GM23338 (cell line): ENCODE data around the gene GRAMD1A.

Experiments used
- ETS1 ChIP-seq: IDR thresholded peaks from 2 replicates; pipeline ENCODE4 v1.6.1; 2016; ENCODE audit warnings: antibody characterized with exemption
- EZH2 ChIP-seq: fragments of 200-600 bp; sonication (generic); IDR thresholded peaks from one replicate; pipeline ENCODE4 v1.8.0; 2017; ENCODE audit warnings: antibody characterized with exemption, mild to moderate bottlenecking, low read depth; ENCODE audit not compliant: unreplicated experiment
- EZH2phosphoT487 ChIP-seq: fragments of 200-600 bp; sonication (generic); IDR thresholded peaks from one replicate; pipeline ENCODE4 v1.8.1; 2018; ENCODE audit warnings: antibody characterized with exemption; ENCODE audit not compliant: unreplicated experiment
- JUNB ChIP-seq: IDR thresholded peaks from one replicate; pipeline ENCODE4 v1.6.1; 2016; ENCODE audit warnings: antibody characterized with exemption; ENCODE audit not compliant: unreplicated experiment
- NANOG ChIP-seq: IDR thresholded peaks from 2 replicates; pipeline ENCODE4 v1.6.1; 2016; ENCODE audit warnings: antibody characterized with exemption, borderline replicate concordance
- POLR2AphosphoS5 ChIP-seq: IDR thresholded peaks from 2 replicates; pipeline ENCODE4 v1.6.1; 2016; ENCODE audit warnings: antibody characterized with exemption, low read depth
- ZNF331 ChIP-seq: fragments of 250-450 bp; sonication (Bioruptor Pico); IDR thresholded peaks from 2 replicates; pipeline ENCODE4 v1.5.0; 2020; ENCODE audit warnings: low read depth, mild to moderate bottlenecking, moderate library complexity
- TF ChIP-seq, protein P1 (sequence below), 2 experiments: fragments of 200-600 bp in 1 of 2; sonication (generic) in 1 of 2; conservative IDR thresholded peaks; 2 replicates each; pipeline versions ENCODE4 v1.5.1 to v1.6.1; 2016 to 2017; ENCODE audit warnings: antibody characterized with exemption in 2 of 2, low read depth in 2 of 2, mild to moderate bottlenecking in 2 of 2, moderate library complexity in 1 of 2
- TF ChIP-seq, protein P2 (sequence below): IDR thresholded peaks from one replicate; pipeline ENCODE4 v1.6.1; 2018; ENCODE audit warnings: antibody characterized with exemption; ENCODE audit not compliant: unreplicated experiment

DNA sequence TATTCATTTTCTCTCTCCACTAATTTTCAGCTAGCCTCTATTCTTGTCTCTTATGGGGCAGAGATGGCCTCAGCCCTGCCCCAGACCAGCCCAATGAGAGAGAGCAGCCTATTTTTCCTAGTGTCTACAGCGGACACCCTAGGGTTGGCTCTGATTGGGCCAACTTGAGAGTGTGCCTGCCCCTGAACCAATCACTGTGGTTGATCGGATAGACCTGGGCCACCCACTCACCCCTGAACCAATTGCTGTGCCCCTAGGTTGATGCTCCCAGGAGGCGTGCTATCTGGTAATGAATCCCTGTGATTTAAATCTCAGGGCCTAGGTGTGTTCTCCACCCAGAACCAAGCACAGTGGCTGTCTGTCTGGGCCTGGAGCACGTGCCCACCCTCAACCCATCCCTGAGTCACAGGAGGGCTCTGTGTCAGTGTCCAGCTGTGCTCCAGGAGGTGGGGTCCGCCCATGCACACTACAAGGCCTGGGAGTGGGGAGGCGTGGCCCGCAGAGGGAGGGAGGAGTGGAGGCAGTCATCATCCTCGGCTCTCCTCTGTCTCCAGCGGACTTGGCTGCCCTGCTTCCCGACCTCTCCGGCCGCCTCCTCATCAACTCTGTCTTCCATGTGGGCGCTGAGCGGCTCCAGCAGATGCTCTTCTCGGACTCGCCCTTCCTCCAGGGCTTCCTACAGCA, 15.3 kb downstream of the GRAMD1A start:
- TF ChIP-seq, protein P1, sequence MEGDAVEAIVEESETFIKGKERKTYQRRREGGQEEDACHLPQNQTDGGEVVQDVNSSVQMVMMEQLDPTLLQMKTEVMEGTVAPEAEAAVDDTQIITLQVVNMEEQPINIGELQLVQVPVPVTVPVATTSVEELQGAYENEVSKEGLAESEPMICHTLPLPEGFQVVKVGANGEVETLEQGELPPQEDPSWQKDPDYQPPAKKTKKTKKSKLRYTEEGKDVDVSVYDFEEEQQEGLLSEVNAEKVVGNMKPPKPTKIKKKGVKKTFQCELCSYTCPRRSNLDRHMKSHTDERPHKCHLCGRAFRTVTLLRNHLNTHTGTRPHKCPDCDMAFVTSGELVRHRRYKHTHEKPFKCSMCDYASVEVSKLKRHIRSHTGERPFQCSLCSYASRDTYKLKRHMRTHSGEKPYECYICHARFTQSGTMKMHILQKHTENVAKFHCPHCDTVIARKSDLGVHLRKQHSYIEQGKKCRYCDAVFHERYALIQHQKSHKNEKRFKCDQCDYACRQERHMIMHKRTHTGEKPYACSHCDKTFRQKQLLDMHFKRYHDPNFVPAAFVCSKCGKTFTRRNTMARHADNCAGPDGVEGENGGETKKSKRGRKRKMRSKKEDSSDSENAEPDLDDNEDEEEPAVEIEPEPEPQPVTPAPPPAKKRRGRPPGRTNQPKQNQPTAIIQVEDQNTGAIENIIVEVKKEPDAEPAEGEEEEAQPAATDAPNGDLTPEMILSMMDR (conservative IDR thresholded peaks at IDR 0.05; ENCODE audit: low read depth in 2 of 2): no peak
- TF ChIP-seq EZH2: no peak
- no peak for TF ChIP-seq NANOG
- TF ChIP-seq, protein P2, sequence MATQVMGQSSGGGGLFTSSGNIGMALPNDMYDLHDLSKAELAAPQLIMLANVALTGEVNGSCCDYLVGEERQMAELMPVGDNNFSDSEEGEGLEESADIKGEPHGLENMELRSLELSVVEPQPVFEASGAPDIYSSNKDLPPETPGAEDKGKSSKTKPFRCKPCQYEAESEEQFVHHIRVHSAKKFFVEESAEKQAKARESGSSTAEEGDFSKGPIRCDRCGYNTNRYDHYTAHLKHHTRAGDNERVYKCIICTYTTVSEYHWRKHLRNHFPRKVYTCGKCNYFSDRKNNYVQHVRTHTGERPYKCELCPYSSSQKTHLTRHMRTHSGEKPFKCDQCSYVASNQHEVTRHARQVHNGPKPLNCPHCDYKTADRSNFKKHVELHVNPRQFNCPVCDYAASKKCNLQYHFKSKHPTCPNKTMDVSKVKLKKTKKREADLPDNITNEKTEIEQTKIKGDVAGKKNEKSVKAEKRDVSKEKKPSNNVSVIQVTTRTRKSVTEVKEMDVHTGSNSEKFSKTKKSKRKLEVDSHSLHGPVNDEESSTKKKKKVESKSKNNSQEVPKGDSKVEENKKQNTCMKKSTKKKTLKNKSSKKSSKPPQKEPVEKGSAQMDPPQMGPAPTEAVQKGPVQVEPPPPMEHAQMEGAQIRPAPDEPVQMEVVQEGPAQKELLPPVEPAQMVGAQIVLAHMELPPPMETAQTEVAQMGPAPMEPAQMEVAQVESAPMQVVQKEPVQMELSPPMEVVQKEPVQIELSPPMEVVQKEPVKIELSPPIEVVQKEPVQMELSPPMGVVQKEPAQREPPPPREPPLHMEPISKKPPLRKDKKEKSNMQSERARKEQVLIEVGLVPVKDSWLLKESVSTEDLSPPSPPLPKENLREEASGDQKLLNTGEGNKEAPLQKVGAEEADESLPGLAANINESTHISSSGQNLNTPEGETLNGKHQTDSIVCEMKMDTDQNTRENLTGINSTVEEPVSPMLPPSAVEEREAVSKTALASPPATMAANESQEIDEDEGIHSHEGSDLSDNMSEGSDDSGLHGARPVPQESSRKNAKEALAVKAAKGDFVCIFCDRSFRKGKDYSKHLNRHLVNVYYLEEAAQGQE: no peak
- no peak for TF ChIP-seq POLR2AphosphoS5
- TF ChIP-seq EZH2phosphoT487: no peak
- no peak for TF ChIP-seq ETS1
- no peak for TF ChIP-seq ZNF331 (CRISPR knock-in tag)
- TF ChIP-seq JUNB: no peak
